ENCODE results near the gene KCNC1.

DNA sequence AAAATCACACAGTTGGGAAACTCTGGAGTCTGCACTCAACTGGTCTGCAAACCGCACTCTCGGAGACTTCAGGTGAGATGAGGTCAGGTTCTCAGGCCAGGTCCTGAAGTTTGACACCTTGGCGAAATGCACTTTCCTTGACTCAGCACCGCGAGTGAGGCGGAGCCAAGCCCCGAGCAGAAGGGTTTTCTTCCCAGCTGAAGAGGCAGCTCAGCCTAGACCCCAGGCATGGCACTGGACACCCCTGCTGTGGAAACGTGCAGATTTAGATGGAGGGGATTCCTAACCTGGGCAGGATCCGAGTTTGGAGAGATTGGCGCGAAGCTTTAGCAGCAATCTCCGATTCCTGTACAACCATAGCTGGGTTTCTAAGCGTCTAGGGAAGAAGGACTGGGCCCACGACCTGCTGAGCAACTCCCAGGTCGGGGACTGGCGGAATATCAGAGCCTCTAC is 16.0 kb upstream of the KCNC1 start:
- TF ChIP-seq, protein P1, sequence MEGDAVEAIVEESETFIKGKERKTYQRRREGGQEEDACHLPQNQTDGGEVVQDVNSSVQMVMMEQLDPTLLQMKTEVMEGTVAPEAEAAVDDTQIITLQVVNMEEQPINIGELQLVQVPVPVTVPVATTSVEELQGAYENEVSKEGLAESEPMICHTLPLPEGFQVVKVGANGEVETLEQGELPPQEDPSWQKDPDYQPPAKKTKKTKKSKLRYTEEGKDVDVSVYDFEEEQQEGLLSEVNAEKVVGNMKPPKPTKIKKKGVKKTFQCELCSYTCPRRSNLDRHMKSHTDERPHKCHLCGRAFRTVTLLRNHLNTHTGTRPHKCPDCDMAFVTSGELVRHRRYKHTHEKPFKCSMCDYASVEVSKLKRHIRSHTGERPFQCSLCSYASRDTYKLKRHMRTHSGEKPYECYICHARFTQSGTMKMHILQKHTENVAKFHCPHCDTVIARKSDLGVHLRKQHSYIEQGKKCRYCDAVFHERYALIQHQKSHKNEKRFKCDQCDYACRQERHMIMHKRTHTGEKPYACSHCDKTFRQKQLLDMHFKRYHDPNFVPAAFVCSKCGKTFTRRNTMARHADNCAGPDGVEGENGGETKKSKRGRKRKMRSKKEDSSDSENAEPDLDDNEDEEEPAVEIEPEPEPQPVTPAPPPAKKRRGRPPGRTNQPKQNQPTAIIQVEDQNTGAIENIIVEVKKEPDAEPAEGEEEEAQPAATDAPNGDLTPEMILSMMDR (conservative IDR thresholded peaks at IDR 0.05; ENCODE audit: low read depth, low read length), result no peak
- TF ChIP-seq SMC3 (IDR thresholded peaks at IDR 0.05; ENCODE audit: low read depth, low read length), result no peak
- TF ChIP-seq POLR2A (IDR thresholded peaks at IDR 0.05; ENCODE audit: low read depth, low read length), result no peak
- no peak for TF ChIP-seq BHLHE40 (IDR thresholded peaks at IDR 0.05; ENCODE audit: low read depth, low read length)
- TF ChIP-seq RAD21 (IDR thresholded peaks at IDR 0.05; ENCODE audit: low read length), result no peak
- TF ChIP-seq, protein P2, sequence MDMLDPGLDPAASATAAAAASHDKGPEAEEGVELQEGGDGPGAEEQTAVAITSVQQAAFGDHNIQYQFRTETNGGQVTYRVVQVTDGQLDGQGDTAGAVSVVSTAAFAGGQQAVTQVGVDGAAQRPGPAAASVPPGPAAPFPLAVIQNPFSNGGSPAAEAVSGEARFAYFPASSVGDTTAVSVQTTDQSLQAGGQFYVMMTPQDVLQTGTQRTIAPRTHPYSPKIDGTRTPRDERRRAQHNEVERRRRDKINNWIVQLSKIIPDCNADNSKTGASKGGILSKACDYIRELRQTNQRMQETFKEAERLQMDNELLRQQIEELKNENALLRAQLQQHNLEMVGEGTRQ (IDR thresholded peaks at IDR 0.05; ENCODE audit: low read depth, low read length), result no peak
- no peak for TF ChIP-seq MAZ (IDR thresholded peaks at IDR 0.05; ENCODE audit: borderline replicate concordance, low read depth, low read length)
- no peak for TF ChIP-seq CEBPB (IDR thresholded peaks at IDR 0.05; ENCODE audit: low read depth, low read length)
- no peak for TF ChIP-seq RFX5 (IDR thresholded peaks at IDR 0.05; ENCODE audit: low read depth, low read length)
